Body of pancreas (tissue), 4 donors: ENCODE data around the gene RPP14.

ENCODE experiments used
- POLR2A ChIP-seq, 3 donors: fragments of 450-650 bp; IDR thresholded peaks; one replicate each; pipeline ENCODE4 v1.6.1; 2016; ENCODE audit warnings: antibody characterized with exemption in 3 of 3, mild to moderate bottlenecking in 2 of 3
- TF ChIP-seq, protein P1 (sequence below), 7 experiments: fragments of 450-650 bp in 4 of 7; fragments of 200-600 bp in 3 of 7; sonication (generic) in 3 of 7; IDR thresholded peaks; one replicate each; pipeline ENCODE4 v1.5.1; 2016 to 2019; ENCODE audit warnings: antibody characterized with exemption in 7 of 7

DNA sequence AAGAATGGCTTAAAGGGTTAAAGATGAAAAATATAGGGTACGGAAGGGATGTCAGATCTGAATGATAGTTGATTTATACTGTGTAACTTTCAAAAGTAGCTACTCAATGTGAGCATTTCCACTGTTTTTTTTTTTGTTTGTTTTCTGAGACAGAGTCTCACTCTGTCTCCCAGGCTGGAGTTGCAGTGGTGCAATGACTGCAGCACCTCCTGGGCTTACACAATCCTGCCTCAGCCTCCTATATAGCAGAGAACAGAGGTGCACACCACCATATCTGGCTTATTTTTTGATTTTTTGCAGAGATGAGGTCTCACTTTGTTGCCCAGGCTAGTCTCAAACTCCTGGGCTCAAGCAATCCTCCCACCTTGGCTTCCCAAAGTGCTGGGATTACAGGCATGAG lies 16.7 kb downstream of the RPP14 start:
- TF ChIP-seq POLR2A (IDR thresholded peaks at IDR 0.05): no peak
- TF ChIP-seq, protein P1, sequence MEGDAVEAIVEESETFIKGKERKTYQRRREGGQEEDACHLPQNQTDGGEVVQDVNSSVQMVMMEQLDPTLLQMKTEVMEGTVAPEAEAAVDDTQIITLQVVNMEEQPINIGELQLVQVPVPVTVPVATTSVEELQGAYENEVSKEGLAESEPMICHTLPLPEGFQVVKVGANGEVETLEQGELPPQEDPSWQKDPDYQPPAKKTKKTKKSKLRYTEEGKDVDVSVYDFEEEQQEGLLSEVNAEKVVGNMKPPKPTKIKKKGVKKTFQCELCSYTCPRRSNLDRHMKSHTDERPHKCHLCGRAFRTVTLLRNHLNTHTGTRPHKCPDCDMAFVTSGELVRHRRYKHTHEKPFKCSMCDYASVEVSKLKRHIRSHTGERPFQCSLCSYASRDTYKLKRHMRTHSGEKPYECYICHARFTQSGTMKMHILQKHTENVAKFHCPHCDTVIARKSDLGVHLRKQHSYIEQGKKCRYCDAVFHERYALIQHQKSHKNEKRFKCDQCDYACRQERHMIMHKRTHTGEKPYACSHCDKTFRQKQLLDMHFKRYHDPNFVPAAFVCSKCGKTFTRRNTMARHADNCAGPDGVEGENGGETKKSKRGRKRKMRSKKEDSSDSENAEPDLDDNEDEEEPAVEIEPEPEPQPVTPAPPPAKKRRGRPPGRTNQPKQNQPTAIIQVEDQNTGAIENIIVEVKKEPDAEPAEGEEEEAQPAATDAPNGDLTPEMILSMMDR (IDR thresholded peaks at IDR 0.05): no peak
